ENCODE measurements around the gene AP1M1. TPM values are rescaled to one million over a fixed set of nuclear protein-coding genes. Genes with fewer than 3 reads are reported as not detected.
"Not testable (repeated sequence)": the region's sequence is repeated elsewhere in the genome, so short reads cannot be mapped to it uniquely, and the experiment has no call there.

The AP1M1 gene
- polyA plus RNA-seq (ENCODE audit: insufficient read length) = 58.8 TPM
- long read RNA-seq, donor 1, full-length matches to known transcripts = 38 of 43 reads
- long read RNA-seq, donor 1, partial matches to known transcripts = 5 of 43 reads
- long read RNA-seq, donor 1, other reads (novel, unspliced or antisense) = 0 of 43 reads
- long read RNA-seq, donor 2, full-length matches to known transcripts = 21 of 33 reads
- long read RNA-seq, donor 2, partial matches to known transcripts = 12 of 33 reads
- long read RNA-seq, donor 2, other reads (novel, unspliced or antisense) = 0 of 33 reads
- long read RNA-seq, donor 3, full-length matches to known transcripts = 13 of 13 reads
- long read RNA-seq, donor 3, partial matches to known transcripts = 0 of 13 reads
- long read RNA-seq, donor 3, other reads (novel, unspliced or antisense) = 0 of 13 reads
- long read RNA-seq, donor 4 = 0 reads
- long read RNA-seq, donor 5, full-length matches to known transcripts = 28 of 28 reads
- long read RNA-seq, donor 5, partial matches to known transcripts = 0 of 28 reads
- long read RNA-seq, donor 5, other reads (novel, unspliced or antisense) = 0 of 28 reads
- long read RNA-seq, donor 6, full-length matches to known transcripts = 31 of 31 reads
- long read RNA-seq, donor 6, partial matches to known transcripts = 0 of 31 reads
- long read RNA-seq, donor 6, other reads (novel, unspliced or antisense) = 0 of 31 reads
- long read RNA-seq, donor 7, full-length matches to known transcripts = 41 of 56 reads
- long read RNA-seq, donor 7, partial matches to known transcripts = 15 of 56 reads
- long read RNA-seq, donor 7, other reads (novel, unspliced or antisense) = 0 of 56 reads
- long read RNA-seq, donor 8, partial matches to known transcripts = 0 of 3 reads
- long read RNA-seq, donor 8, other reads (novel, unspliced or antisense) = 0 of 3 reads

GRCh38 chr19:16197622-16198369, at the start of gene AP1M1:
TSS of gene AP1M1 (plus strand) at chr19:16197911. CDS start at chr19:16198027, 116 bp downstream.
- peak; percentile 96 for DNase-seq

DNA sequence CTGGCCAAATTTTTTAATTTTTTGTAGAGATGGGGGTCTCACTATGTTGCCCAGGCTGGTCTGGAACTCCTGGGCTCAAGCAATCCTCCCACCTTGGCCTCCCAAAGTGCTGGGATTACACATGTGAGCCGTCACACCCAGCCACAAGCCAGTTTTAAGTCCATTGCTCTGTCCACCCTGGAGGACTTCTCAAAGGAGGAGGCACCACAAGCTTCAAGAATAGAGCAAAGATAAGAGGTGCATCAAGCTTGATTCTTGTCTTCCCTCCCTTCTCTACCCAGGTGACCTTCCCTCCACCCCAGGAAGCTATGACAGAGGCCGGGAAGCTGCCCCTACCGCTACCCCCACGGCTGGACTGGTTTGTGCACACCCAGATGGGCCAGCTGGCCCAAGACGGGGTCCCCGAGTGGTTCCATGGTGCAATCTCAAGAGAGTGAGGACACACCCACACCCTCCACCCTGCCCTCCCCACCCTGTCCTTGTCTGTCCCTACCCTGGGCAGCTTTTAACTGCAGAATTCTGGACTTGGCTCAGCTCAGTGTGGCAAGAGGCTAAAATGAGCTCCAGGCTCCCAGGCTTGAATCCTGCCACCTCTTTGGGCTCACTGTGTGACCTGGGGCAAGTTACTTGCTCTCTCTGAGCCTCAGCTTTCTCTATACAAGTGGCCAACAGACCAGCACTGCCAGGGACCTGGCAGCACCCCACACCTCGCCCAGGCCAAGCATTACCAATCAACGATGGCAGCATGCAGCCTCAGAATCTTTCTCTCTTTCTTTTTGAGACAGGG, 49.1 kb upstream of the AP1M1 start:
- no peak for DNase-seq

- DNase-seq = no peak
Observed at GRCh38 chr19:16153582-16154336, 44.0 kb upstream of the AP1M1 start.

- no peak for DNase-seq
Observed at GRCh38 chr19:16154557-16154956, 43.2 kb upstream of the AP1M1 start.

DNA sequence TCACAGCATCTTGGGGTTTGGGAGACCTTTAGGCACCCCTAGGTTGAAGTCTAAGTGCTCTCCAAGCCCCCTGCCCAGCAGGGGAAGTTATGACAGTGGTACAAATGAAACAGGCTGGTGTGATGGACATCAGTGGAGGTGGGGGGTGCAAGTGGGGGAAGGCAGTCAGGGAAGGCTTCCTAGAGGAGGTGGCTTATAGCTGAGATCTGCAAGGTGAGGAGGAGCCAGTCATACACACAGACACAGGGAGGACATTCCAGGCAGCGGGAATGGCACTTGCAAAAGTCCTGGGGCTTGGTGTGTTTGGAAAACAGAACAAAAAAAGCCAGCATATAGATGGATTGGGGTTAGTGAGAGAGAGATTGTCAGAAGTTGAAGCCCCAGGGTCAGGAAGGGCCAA, 42.6 kb upstream of the AP1M1 start:
- DNase-seq = no peak

- no peak for DNase-seq
Observed at GRCh38 chr19:16156904-16157303, 40.8 kb upstream of the AP1M1 start.

DNA sequence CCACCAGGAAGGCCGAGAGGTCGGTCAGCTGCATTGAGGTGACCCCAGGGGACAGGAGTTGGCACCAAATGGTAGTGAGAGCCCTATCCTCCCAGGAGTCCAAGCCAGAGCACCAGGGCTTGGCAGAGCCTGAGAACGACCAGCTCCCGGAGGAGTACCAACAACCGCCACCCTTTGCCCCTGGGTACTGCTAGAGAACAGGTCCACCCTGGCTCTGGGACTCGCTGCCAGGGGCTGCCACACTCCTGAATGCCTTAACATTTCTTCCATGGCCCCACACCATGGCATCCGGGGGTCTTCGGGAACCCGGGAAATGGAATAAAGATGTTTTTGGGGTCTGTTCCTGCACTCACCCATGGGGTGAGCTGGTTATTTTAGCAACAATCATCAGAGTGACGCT, 40.1 kb upstream of the AP1M1 start:
- no peak for DNase-seq

GRCh38 chr19:16159655-16160054, 38.1 kb upstream of the AP1M1 start:
- DNase-seq = no peak

DNA sequence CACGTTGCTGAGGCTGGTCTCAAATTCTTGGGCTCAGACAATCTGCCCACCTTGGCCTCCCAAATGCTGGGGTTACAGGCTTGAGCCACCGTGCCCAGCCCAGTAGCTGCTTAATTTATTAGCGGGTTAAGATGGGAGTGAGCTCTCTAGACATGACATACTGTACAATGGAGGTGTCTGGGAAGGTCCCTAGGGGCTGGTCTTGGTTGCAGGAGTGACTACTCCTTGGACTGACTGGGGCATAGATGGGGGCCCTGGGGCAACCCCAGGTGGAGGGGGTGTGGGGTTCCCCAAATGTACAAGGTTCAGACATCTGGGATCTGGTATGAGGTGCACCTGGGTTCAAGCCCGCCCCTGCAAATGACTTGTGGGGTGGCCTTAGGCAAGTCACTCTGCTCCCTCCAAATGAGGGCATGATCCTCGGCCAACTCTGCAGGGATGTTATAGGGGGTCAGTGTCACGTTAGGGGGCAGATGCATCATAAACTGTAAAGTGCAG, 37.2 kb upstream of the AP1M1 start:
- no peak for DNase-seq

DNA sequence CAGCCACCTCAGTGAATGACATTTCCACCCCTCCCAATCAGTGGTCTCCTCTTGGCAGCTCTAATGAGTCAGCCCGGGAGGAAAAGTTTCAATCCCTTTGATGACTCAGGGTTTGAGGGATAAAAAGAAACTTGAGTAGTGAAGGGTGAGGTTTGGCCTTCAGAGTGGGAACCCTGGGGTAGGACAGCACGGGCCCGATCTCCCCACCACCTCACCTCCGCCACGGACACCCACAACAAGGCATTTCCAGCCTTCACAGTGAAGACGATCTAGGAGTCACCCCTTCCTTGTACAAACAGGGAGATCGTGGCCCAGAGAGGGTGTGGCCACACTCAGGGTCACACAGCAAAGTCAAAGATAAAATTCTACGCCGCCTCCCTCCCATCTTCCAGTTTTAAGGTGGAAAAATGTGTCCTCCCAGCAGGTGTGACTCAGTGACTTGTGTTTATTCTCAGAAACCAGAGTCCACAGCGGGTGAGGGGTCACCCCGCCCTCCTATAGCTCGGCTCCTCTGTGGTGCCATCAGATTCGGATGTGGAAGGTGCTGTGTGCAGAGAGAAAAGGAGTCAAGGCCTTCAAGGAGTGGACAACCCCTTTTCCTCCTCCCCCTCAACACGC, 36.7 kb upstream of the AP1M1 start:
- DNase-seq = no peak

- no peak for DNase-seq
Observed at GRCh38 chr19:16161840-16162239, 35.9 kb upstream of the AP1M1 start.

DNA sequence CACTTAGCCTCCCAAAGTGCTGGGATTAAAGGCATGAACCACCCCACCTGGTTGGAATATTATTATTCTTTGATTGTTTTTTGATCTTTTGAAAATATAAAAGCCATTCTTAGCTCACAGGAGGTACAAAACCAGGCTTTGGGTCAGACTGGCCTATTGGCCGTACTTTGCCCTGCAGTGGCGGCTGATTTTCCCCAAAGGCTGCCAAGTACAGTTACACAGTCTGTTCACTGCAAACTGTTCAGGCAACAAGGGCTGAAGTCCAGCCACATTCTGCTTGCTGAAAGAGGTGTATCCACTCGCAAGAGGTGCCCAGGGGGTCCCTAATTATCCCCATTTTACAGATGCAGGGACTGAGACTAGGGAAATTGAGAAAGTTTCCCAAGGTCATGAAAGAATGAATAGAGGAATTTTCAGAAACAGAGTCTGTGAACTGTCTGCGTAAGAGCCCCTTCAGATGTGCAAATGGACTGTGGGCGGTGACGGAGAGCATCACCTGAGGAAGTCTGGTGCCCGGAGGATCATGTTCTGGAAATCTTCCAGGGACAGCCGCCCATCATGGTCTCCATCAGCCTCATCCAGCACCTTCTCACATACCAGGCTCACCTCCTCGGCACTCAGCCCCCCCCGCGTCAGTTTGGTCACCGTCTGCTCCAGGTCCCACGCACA, 33.4 kb upstream of the AP1M1 start:
- DNase-seq = no peak

- DNase-seq = no peak
Observed at GRCh38 chr19:16166417-16166816, 31.3 kb upstream of the AP1M1 start.

- no peak for DNase-seq
Observed at GRCh38 chr19:16167055-16167454, 30.7 kb upstream of the AP1M1 start.

DNA sequence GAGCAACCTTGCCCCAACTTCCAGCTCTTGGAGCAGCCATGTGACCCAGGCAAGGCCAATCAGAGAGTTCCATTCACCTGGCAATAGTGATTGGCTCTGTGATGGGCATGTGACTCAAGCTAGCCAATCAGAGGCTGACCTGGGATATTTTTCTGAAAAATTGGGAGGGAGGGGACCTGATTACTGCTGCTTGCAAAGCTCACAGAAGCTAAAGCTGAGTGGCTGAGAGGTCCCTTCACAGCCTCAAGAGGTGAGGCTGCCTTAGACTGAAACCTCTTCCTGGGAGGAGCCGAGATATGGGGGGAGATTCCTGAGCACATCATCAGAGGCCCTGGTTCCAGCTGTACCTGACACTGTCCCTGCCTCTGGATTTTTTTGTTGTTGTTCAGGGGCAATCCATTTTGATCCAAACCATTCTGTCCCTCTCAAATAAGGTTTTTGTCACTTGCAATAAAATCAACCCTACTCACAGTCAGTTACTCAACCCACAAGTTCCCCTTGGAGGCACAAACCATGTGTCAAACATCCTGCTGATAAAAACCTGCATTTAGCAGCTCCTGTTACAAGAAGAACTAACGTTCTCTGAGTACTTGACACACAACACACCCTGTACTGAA, 29.1 kb upstream of the AP1M1 start:
- DNase-seq = no peak

DNA sequence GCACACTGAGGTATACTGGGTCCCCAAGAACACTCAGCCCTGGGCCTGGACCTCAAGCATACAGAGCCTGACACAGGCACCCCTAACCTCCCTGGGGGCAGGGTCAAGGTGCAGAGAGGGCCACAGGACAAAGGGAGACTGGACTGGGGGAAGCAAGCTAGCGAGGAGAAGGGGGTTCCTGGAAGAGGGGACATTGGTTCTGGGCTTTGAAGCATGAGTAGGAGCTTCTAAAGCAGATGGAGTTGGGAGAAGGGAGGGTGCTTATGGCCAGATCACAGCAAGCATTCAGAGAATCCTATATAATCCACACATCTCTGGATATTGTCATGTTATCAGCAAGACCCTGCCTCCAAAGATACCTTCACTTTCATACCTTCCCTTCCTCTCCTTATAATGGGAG, 27.6 kb upstream of the AP1M1 start:
- DNase-seq = no peak

DNA sequence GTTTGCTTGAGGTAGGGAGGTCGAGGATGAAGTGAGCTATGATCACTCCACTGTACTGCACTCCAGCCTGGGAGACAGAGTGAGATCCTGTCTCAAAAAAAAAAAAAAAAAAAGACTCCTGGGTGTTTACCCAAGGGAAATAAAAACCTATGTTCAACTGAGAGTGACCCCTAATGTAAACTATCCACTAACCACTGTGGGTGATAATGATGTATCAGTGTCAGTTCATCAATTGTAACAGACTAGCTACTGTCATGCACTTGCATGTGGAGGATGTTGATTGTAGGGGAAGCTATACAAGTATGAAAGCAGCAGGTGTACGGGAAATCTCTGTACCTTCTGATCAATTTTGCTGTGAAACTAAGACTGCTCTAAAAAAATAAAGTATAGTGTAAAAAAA, 21.8 kb upstream of the AP1M1 start:
- no peak for DNase-seq

DNA sequence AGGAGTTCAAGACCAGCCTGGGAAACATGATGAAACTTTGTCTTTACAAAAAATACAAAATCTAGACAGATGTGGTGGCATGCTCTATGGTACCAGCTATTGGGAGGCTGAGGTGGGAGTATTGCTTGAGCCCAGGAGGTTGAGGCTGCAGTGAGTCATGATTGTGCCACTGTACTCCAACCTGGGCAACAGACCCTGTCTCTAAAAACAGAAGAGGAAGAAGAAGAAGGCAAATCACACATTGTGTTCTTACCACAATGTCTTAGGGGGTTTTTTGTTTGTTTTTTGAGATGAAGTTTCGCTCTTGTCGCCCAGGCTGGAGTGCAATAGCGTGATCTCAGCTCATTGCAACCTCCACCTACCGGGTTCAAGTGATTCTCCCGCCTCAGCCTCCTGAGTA, 18.8 kb upstream of the AP1M1 start:
- DNase-seq = not testable (repeated sequence)

GRCh38 chr19:16180611-16181010, 17.1 kb upstream of the AP1M1 start:
- no peak for DNase-seq
